HG03378 (cell line): ENCODE measurements around the gene PRRC1.
A peak's percentile ranks its signal among the peaks of the same experiment; 100 is the strongest.

Experiments used
- ATAC-seq: cut with Tn5 transposase; IDR thresholded peaks from one replicate; pipeline ENCODE4 v1.9.1; 2021; ENCODE audit warnings: mild to moderate bottlenecking, moderate library complexity; ENCODE audit not compliant: unreplicated experiment

The PRRC1 gene

DNA sequence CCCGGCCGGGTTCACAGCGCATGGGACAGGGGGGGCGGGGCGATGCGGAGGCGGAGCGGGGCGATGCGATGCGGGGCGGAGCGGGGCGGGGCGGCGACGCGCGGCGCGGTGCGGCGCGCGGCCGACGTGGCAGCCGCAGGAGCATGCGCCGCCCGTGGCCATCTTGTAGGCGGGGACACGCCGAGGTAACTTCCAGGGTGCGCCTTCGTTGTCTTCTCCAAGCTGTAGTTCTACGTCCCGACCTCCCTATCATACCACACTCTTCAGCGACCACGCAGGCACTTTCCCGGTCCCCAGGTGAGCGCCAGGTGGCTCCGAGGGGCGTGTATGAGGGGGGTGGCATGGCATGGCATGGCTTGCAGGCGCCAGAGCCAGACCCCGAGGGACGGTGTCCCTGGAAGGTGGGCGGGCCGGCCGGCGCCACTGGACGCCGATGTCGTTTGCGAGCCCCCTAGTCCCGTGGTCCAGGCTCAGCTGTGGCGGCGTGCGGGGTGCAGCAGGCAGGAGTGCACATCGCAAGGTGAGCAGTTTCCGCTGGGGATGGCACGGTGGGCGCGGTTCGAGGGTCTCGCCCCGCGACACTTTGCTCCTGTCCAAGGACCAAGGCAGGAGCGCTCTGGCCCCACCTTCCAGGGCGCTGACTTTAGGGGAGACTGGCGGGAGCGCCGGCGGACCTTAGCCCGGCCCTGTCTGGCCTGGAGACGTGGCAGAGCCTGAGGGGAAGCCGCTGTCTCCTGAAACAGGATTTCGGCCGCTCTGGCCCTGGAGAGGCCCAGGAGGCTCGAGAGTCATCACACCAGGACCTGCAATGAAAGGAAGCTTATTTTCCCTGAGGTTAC is at the start of gene PRRC1:
TSS of gene PRRC1 (plus strand) at position 161 of the 839 bp plus-strand sequence. CDS start 5,840 bp downstream, outside the sequence.
- ATAC-seq, result peak; percentile 88

DNA sequence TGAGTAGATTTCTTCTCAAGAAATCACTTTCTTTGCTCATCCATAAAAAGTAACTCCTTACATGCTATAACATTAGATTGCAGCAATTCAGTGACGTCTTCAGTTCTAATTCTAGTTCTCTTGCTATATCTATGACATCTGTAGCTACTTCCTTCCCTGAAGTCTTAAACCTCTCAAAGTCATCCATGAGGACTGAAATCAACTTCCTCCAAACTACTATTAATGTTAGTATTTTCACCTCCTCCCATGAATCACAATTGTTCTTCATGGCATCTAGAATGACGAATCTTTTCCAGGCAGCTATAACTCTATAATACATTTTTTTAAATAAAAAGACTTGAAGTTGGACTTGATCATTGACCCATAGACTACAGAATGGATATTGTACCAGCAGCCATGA is 46.2 kb upstream of the PRRC1 start:
- no peak for ATAC-seq

GRCh38 chr5:127472700-127473099 is 44.7 kb upstream of the PRRC1 start:
- ATAC-seq, result no peak

DNA sequence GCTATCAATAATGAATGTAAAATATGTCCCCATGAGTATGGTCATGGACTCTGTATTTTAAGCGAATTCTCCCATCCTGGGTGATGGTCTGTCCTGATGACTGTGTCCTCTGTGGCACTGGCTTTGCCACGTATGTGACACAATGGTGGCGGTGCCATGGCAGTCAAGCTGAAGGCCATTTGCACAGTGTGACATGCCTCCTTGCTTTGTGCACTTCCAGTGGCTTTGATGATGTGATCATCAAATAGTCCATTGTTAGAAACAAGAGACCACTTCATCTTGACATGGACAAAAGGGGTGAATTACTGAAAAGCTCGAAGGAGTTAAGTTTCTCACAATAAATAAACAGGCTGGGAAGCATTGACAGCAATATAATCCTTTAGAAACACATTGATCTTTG is 31.0 kb upstream of the PRRC1 start:
- ATAC-seq, result no peak

- peak; percentile 81 for ATAC-seq
Measured at GRCh38 chr5:127492854-127493738, 24.3 kb upstream of the PRRC1 start.

GRCh38 chr5:127498548-127498947 is 18.9 kb upstream of the PRRC1 start:
- no peak for ATAC-seq

GRCh38 chr5:127505905-127506304 is 11.5 kb upstream of the PRRC1 start:
- ATAC-seq, result no peak

DNA sequence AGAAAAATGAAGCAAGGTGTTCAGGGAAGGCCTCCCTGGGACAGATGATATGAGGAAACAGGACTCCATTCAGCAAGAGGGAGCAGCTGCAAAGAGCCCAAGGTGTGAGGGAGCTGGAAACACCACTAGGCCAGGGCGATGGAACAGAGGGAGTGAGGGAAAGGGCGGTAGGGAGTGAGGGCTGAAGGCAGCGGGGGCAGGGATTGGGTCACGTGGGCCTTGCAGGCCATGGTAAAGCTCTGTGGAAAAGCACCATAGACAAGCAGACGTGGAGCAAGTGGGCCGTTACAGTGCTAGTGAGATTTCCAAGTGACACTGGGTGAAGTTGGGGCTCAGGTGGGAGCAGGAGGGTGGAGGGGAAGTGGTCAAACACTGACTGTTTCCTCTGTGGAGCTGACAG is 10.8 kb upstream of the PRRC1 start:
- no peak for ATAC-seq

DNA sequence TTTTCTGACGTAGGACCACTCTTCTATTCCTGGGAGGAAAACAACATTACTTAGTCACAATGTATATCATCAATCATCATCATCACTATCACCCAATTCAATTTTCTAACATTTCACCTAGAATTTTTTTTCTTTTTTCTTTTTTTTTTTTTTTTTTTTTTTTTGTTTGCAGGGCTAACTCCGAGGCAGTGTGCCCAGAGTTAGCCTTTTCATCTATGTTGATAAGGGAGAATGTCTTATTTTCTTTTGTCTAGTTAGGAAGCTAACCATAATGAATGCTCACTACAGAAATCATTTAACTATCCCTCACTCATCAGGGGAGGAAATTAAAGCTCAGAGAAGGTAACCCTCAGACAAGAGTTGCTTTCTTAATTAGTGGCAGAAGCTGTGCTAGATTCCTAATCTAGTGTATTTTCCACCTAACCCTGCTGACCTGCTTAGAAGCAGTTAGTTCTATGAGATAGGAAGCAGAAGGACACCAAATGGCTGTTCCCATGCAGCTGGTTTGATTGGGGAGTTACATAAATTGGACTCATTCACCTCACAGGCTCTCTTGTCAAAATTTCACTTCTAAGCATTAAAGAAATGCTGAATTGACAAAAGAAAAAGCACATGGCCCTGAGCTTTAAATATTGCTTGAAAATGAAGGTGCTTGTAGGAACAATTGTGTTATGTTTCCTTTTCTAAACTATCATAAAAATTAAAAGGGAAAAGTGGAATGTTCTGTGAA is 8.6 kb upstream of the PRRC1 start:
- no peak for ATAC-seq

GRCh38 chr5:127513408-127513970 is 4.0 kb upstream of the PRRC1 start:
- ATAC-seq, result no peak

- no peak for ATAC-seq
Measured at GRCh38 chr5:127514816-127515215, 2.6 kb upstream of the PRRC1 start.

GRCh38 chr5:127515693-127516440 is 1.6 kb upstream of the PRRC1 start:
- no peak for ATAC-seq

GRCh38 chr5:127517110-127517479 is 345 bp upstream of the PRRC1 start:
- ATAC-seq, result peak; percentile 35

GRCh38 chr5:127518319-127518621 is 830 bp downstream of the PRRC1 start:
- peak; percentile 31 for ATAC-seq

DNA sequence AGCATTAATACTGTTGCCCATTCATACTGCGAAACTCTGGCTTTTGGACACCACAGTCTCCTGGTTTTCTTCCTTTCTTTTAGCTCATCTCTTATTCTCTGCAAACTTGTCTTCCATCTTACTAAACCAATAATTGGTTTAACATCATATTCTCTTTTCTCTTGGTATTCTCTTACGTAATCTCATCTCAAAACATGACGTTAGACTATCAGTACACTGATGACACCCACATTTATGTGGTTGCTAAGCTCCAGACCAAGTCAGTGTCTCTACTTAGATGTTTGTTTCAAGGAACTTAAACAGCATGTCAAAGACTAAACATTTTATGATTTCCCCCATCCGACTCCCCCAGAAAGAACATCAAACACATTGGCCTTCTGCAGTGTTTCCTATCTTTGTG is 2.1 kb downstream of the PRRC1 start:
- no peak for ATAC-seq

DNA sequence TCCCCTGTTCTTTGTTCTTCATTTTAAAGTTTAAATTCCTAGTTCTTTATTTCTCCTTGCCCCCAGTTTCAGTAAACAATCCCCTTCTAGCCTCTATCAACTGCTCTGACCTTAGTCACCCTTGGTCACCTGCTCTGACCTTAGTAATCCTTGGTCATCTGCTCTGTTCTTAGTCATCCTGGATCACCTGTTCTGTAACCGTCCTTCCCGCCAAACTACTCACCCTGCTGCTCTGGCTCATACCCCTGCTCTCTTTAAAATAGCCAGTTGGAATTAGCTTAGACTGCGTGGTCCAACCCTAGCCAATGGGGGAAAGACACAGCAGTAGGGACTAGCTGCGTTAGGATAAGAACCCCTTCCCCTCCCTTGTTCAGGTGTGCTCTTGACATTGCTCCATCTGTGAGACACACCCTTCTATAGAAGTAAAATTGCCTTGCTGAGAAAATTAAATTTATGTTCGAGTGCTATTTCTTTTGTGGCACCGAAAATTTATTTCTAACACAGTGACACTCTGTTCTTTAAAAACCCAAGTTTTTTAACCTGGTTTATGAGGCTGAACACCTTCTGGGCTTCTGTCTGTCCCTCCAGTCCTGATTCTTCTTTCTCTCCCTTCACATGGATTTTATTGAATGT is 3.8 kb downstream of the PRRC1 start:
- ATAC-seq, result no peak

GRCh38 chr5:127525181-127525580 is 7.7 kb downstream of the PRRC1 start:
- no peak for ATAC-seq

DNA sequence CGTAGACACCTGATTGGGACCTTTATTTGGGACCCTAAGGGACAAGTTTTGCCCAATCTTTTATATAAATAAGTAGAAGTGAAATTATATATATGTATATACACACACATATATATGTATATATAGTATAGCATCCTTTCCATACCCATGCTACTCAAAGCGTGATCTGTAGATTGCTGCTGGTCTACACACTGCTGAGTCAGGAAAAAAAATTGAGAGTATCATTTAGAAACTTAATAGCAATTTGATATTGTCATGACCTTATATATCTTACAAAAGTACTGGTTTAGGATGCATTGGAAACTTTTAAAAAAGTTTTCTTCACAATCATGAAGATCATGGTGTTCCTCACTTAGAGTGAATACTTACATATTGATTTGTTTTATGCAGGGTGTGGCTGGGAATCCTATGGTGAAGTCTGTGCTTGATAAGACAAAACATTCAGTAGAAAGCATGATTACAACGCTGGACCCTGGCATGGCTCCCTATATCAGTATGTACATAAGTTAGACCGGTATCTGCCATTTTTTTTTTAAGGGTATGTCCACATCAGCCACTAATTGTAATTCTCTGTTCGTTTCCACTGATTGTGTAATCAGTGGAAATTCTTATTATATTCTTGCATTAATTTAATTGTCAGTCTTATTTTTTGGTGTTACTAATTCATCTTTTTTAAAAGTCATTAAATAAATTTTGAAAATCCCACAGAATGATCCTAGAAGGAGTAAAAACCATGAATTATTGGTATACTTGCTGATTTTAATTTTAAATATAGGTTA is 12.7 kb downstream of the PRRC1 start:
- ATAC-seq, result no peak

GRCh38 chr5:127536687-127537086 is 19.2 kb downstream of the PRRC1 start:
- no peak for ATAC-seq
